PFSK-1 (cell line): ENCODE data around the gene HPS4.

Experiments used
- POLR2AphosphoS5 ChIP-seq: IDR thresholded peaks from 2 replicates; pipeline ENCODE4 v1.6.1; 2012; ENCODE audit warnings: low read depth, mild to moderate bottlenecking, control low read depth, low read length, moderate library complexity
- TF ChIP-seq, protein P1 (sequence below), 2 experiments: IDR thresholded peaks; 2 replicates each; pipeline versions ENCODE4 v1.6.1 to v1.8.0; 2011 to 2012; ENCODE audit warnings: low read depth in 2 of 2, low read length in 2 of 2, control low read depth in 1 of 2, inconsistent platforms in 1 of 2, mild to moderate bottlenecking in 1 of 2, moderate library complexity in 1 of 2; ENCODE audit not compliant: insufficient read depth in 1 of 2

DNA sequence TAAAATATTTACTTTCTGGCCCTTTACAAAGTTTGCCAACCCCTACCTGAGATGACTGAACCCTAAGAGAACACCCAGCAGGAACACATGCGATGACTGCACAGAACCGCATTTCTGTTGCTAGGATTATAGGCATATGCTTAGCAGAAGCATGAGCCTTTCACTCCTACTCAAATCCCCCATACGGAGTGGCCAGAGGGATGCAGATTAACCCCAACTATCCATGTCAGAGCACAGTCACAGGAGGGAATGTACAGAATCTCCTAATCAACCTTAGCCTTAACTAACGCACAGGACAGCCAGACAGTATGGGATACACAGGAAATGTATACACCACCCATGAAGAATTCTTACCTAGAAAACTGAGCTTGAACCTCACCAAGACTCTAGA lies 6.2 kb downstream of the HPS4 start:
- TF ChIP-seq, protein P1, sequence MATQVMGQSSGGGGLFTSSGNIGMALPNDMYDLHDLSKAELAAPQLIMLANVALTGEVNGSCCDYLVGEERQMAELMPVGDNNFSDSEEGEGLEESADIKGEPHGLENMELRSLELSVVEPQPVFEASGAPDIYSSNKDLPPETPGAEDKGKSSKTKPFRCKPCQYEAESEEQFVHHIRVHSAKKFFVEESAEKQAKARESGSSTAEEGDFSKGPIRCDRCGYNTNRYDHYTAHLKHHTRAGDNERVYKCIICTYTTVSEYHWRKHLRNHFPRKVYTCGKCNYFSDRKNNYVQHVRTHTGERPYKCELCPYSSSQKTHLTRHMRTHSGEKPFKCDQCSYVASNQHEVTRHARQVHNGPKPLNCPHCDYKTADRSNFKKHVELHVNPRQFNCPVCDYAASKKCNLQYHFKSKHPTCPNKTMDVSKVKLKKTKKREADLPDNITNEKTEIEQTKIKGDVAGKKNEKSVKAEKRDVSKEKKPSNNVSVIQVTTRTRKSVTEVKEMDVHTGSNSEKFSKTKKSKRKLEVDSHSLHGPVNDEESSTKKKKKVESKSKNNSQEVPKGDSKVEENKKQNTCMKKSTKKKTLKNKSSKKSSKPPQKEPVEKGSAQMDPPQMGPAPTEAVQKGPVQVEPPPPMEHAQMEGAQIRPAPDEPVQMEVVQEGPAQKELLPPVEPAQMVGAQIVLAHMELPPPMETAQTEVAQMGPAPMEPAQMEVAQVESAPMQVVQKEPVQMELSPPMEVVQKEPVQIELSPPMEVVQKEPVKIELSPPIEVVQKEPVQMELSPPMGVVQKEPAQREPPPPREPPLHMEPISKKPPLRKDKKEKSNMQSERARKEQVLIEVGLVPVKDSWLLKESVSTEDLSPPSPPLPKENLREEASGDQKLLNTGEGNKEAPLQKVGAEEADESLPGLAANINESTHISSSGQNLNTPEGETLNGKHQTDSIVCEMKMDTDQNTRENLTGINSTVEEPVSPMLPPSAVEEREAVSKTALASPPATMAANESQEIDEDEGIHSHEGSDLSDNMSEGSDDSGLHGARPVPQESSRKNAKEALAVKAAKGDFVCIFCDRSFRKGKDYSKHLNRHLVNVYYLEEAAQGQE (IDR thresholded peaks at IDR 0.05; ENCODE audit: insufficient read depth in 1 of 2, low read depth in 2 of 2, low read length in 2 of 2): no peak
- no peak for TF ChIP-seq POLR2AphosphoS5
